Measurements from ENCODE around the gene TRAK2.
"Not testable (repeated sequence)": the region's sequence is repeated elsewhere in the genome, so short reads cannot be mapped to it uniquely, and the experiment has no call there.

The TRAK2 gene

GRCh38 chr2:201413143-201413542 is 38.1 kb downstream of the TRAK2 start:
- DNase-seq: no peak

DNA sequence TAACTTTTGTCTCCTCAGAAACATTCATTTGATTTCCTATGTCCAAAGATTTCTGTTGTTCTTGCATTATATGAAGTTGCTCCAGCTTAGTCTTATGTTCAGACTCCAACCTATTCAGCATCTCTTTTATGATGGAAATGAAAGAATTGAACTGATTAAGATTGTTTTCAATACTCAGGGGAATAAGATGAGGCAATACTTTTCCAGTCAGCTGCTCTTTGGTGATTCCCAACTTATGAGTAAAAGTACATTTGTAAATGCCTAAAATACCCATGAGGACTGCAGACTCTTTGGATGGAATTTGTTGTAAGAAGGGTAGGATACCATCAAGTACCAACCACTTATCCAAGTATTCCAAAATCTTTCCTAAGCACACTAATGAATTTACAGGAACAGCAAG is 39.8 kb downstream of the TRAK2 start:
- DNase-seq: no peak

DNA sequence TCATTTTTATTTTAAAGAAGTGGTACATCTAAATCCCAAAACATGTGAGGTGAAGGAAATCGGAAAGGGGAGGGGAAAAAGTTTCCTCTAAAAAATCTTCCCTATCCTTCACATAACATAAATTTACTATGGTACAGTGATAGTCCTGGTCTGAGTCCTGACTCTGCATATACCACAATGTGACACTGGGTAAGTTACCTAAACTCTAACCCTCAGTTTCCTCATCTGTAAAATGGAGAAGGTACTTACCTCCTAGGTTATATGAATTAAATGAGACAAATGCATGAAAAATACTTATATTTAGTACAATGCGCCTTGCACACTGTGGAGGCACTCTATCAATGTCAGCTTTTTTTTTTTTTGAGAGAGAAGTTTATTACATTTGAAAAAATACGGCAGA is 42.3 kb downstream of the TRAK2 start:
- DNase-seq: no peak

- DNase-seq: no peak
These were observed 44.0 kb downstream of the TRAK2 start for GRCh38 chr2:201407265-201407664.

- DNase-seq: no peak
These were observed 45.1 kb downstream of the TRAK2 start for GRCh38 chr2:201406077-201406662.

DNA sequence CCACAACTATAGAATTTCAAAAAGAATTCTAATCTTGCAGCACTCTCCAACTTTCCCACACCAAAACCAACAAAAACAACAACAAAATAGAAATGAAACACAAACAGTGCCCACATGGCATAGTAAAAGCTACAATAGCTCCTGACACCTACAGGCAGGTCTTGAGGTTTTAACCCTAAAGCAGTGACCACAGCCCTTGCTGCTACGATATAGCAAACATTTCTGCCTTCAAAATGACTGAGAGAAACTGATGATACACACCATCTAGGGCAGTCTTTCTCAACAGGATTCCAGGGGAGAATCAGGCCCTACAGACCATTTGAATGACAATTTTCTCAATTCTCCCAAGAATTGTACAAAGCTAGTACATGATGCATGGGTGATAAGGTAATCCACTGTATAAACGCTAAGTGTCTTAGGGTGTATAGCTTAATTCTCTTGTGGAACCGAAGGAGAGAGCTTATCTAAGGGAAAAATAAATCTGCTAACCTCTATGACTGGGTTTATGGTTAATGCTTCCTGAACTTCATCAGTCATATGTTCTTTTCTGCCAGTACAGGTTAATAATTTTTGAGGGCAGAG is 46.5 kb downstream of the TRAK2 start:
- DNase-seq: no peak

- DNase-seq: no peak
These were observed 47.4 kb downstream of the TRAK2 start for GRCh38 chr2:201403880-201404279.

DNA sequence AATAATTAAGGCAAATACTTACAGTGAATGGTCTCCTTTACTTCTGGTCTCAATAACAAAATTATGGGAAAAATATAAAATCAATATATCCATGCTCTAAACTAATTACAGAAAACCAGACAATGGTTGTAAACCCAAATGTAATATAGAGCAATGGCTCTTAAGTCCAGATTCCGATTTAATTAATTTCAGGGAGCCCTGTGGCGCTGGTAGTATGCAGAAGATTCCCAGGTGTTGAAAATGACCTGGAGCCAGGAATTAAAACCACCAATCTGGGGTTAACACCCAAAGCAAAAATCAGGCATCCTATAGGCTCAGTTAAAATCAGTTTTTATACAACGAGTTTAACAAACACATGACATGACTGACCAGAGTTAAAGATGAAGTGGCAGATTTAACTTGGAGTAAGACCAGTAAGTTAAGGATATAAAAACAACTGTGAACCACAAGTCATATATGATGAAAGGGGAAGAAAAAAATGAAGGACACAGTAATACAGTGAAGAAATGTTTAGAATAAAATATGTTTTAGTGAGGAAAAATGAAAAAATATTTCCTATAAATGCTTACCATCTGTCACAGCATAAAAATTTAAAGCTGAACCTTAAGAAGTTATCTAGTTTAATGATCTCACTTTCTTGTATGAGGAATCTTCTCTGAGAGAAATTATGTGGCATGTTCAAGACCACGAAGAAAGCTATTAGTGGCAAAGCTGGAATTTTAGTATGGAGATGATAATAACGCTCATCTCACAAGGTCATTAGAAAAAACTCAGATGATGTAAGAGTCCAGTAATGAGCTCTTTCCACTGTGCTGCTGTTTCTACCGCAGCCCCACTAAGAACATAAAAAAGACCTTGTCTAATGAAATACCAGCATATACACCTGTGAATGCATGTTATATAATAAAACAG is 48.4 kb downstream of the TRAK2 start:
- DNase-seq: no peak

DNA sequence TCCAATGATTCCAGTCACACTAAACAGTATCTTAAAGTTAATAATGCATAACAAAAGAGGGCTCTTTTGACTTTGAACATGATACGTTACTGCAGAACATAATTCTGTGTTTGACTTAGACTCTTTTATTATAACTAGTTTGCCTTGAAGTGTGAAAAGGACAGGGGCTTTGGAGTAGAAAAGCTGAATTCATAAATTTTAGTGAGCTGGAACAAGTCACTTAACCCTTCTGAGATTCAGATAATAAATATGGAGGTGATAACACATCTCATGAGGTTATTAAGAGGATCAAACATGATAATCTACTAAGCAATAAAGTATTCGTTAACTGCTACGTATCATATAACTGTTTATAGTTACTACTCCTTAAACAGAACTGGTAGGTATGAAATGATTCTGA is 49.4 kb downstream of the TRAK2 start:
- DNase-seq: no peak

DNA sequence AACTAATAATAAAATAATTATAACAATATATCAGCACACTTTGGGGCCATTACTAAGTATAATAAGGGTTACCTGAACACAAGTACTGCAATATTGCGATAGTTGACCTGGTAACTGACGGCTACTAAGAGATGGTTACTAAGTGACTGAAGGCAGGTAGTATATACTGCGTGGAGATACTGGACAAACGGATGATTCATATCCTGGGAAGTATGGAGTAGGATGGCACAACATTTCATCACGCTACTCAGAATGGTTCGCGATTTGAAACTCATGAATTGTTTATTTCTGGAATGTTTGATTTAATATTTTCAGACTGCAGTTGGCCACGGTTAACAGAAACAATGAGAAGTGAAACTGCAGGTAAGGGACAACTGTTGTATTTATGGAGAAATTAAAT is 54.7 kb downstream of the TRAK2 start:
- no peak for DNase-seq

GRCh38 chr2:201383136-201383535 is 68.1 kb downstream of the TRAK2 start:
- DNase-seq: no peak

DNA sequence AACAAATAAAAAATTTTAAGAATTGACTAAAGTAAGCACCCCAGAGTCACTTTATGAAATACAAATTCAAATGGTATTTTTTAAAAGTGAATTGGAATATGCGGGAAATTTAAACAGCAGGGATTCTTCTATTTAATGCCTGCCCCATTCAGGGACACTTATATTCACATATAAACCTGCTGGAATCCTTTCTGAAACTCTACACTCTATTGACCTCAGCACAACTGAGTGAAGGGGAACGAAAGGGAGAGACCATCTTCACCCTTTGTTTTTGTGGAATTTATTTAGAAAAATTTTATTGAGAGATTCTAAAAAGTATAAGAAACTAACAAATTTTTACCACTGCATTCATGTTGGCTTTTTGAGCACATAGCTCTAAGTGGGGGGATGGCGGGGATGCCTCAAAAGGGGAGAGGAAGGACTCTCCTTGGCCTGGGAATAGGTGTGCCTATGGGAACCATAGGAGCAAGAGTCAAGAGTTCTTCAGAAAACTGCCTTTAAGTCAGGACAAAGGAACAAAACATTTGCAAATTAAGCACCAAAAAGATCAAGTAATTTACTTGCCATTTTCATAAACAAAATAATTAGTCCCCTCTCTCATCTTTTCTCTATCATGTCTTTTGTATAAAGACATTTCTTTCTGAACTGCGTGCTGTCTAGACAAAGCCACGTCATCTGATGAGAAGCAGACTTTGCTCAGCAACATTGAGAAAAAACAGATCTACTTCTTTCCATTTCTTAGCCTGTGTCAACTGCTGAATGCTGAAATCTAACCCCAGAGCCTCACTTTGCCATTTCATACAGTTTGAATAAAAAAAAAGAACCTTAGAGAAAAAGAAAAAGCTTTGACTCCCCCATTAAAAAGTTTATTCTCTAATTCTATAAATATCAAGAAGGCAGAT is 72.5 kb downstream of the TRAK2 start:
- no peak for DNase-seq

DNA sequence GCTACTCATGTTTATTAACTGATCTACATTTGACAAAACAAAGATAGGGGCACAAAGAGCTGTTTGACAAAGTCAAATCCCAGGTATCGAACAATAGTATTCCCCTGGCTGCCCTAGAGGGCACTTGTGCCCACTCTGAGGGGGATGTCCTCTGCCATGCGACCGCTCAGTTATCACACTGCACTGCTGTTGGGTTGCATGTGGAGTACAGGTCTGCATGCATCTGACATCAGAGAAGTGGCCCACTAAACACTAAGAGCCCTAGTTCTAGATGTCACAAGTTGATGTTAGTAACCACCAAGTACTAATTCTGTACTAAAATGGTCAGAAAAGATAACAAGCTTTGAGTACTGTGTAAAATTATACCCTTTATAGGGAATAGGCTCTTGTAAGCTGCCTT is 74.0 kb downstream of the TRAK2 start:
- no peak for DNase-seq

- no peak for DNase-seq
These were observed 81.5 kb downstream of the TRAK2 start for GRCh38 chr2:201369775-201370174.

GRCh38 chr2:201369318-201369717 is 81.9 kb downstream of the TRAK2 start:
- not testable (repeated sequence) for DNase-seq

- DNase-seq: no peak
These were observed 85.1 kb downstream of the TRAK2 start for GRCh38 chr2:201366146-201366545.

- peak; percentile 74 for DNase-seq
These were observed 87.2 kb downstream of the TRAK2 start for GRCh38 chr2:201363857-201364560.

DNA sequence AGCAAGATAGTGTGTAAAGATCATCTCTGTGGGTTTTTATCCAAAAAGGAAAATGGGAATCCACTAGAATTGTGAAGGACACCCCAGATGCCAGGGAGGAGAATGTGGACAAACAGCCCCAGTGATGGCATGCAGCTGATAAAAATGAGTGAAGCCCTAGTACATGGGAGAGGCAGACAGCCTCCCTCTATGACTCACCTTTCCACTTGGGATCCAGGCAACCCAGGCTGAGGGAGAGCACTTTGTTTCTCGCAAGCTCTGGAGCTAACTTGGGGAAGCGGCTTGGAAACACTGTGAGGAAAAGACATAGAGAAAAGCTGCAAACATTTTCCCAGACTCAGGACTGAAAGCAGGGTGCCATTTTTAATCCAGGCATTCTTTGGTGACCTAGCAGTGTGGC is 88.9 kb downstream of the TRAK2 start:
- no peak for DNase-seq

- no peak for DNase-seq
These were observed 90.1 kb downstream of the TRAK2 start for GRCh38 chr2:201361078-201361733.

DNA sequence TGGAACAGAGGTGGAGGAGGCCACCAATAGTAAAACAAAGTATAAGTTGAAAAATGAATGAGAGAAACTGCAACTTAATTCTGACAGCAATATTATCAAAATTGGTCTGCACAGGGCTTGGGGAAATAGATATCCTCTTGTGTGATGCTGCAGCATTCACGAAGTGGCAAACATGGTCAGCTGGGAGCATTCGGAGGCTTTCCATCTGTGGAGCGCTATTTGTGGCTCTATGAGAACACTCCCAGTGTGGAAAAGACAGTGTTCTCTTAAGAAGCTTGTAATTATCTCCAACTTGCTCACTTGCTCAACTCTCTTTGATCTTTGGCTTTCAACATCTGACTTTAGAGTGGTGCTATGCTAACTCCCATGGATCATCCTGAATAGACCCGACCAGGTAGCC is 91.0 kb downstream of the TRAK2 start:
- DNase-seq: no peak

DNA sequence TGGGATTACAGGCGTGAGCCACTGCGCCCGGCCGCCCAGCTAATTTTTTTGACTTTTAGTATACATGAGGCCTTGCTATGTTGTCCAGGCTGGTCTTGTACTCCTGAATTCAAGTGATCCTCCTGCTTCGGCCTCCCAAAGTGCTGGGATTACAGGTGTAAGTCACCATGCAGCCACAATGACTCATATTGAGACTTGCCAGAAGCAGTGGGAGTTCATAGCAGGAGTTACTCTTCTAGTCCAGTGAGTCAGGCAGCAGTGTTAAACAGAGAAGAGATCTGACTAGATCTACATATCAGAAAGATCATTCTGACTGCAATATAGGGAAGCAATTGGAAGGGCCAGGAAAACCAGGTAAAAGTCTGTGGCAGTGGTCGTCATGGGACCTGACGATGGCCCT is 92.6 kb downstream of the TRAK2 start:
- no peak for DNase-seq

GRCh38 chr2:201357221-201357620 is 94.0 kb downstream of the TRAK2 start, which contains the start of gene FLACC1:
Gene FLACC1, minus strand, starts transcription at chr2:201357345. Its CDS starts 5,941 bp downstream, at chr2:201351404.
- DNase-seq: peak; percentile 3

Data from CD4-positive, alpha-beta T cell treated with Interleukin-21 for 1 hour (primary cell).